SW 1271 (cell line): ENCODE results near the gene SUSD2.
"Not testable (repeated sequence)": the region's sequence is repeated elsewhere in the genome, so short reads cannot be mapped to it uniquely, and the experiment has no call there.

Experiments used
- DNase-seq, 2 experiments: peaks; one replicate each; lab custom pipeline; 2025; lab: John Stamatoyannopoulos, UW

SUSD2 gene

DNA sequence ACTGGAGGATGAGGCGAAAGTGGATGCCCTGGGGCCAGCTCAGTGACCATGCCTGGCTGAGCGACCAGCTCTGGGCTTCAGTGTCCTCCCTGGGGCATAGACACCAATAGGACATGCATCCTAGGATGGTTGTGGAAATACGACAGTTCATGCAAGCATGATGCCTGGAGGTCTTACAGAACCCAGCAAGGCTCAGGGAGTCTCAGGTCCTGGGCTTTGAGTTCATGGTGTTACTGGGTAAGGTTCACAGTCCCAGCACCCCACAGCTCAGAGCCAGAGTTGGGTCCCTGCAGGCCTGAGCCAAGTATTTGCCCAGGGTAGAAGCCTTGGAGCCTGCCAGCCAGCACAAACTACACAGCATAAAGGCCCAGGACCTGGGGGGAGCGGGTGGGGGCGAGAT lies 4.2 kb upstream of the SUSD2 start:
- no peak for DNase-seq

DNA sequence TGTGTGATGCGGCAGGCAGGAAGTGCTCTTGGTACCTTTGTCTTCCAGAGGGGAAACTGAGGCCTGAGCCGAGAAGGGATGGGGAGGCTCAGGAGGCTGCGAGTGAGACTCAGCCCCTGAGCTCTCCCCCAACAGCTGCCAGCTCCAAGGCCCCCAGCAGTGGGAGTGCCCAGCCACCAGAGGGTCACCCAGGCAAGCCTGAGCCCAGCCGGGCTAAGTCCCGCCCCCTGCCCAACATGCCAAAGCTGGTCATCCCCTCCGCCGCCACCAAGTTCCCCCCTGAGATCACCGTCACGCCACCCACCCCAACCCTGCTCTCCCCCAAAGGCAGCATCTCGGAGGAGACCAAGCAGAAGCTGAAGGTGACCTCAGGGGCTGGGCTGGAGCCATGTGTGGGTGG lies 3.8 kb upstream of the SUSD2 start:
- DNase-seq: no peak

DNA sequence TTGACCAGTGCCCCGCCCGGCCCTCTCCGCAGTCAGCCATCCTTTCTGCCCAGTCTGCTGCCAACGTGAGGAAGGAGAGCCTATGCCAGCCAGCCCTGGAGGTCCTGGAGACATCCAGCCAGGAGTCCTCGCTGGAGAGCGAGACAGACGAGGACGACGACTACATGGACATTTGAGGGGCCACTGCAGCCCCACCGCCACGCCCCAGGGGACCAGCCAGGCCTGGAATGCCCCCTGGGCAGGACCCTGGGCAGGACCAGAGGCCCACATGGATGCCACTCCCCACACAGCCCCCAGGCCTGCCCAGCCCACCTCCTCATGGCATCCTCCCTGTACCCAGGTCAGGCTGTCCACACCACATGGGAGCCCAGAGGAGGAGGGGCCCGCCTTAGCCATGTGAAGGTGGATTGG lies 3.3 kb upstream of the SUSD2 start:
- no peak for DNase-seq

GRCh38 chr22:24178502-24179440 lies 2.5 kb upstream of the SUSD2 start:
- no peak for DNase-seq

GRCh38 chr22:24179478-24180210 lies 1.6 kb upstream of the SUSD2 start:
- DNase-seq: no peak

- no peak for DNase-seq
These were observed 785 bp upstream of the SUSD2 start for GRCh38 chr22:24180316-24181087.

DNA sequence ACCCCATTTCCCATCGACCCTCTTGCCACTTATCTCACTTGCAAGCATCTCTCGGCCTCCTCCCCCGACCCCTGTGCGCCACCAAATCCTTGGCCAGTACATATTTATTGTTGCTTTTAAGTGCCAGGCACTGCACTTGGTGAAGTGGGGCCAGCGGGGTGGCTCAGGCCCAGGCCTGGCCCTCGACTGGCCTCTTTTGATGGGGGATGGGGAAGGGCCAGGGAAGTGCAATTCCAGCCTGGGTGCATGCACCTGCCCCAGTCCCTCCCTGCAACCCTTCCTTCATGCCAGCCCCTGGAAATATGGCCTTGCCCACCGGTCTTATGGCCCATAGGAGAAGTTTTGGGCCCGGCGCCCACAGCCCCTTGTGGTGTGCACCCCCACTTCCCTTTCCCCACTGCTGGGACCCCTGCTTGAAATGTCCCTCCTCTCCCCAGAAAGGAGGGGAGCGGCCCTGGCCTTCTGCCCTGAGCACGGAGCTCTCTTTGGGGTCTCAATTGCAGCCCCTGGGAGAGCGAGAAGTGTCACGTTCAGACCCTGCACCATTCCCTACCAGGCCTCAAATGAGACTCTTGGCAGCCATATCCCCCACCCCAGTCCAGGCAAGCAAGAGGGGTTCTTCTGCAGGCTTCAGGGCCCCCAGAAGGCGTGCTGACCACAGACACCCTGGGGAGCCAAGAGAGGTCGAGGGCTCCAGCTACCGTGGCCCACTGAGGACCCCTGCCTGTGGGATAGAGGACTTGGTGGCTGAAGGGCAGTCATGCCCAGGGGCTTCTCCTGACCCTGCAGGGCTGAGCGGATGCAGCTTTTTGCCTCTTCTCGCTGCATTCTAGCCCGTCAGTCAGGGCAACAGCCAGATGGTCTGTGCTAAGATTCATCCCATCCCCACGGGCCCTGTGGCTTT lies 961 bp downstream of the SUSD2 start:
- DNase-seq: no peak

GRCh38 chr22:24182900-24183246 lies 1.6 kb downstream of the SUSD2 start:
- DNase-seq: not testable (repeated sequence)

DNA sequence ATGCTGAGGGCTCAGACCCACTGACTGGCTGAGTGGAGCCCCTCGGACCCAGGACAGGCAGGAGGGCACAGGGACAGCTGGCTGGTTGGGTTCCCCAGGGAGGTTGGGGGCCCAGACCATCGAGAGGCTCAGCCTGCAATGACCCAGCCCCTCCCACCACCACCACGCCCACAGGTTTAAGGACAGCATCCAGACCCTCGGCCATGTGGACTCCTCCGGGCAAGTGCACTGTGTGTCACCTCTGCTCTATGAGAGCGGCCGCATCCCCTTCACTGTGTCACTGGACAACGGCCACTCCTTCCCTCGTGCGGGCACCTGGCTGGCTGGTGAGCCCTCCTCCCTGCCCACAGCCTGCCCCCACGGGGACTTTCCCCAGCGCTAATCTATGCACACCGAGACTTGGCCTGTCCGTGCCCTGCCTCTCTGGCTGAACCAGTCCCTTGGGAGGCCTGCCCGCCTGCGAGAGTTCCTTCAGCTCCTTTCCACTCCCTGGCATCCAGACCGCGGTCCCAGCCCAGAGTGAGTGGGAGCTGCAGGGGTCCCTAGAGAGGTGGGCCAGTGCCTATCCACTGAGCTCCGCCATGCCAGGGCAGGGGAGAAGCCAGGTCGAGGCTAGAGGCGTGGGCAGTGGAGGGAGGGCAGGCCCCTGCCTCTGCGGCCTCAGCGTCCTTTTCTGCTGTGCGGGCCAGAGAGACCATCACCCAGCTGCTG lies 2.2 kb downstream of the SUSD2 start:
- DNase-seq: no peak

GRCh38 chr22:24184057-24184798 lies 2.9 kb downstream of the SUSD2 start:
- no peak for DNase-seq

- no peak for DNase-seq
These were observed 3.8 kb downstream of the SUSD2 start for GRCh38 chr22:24185001-24185500.

DNA sequence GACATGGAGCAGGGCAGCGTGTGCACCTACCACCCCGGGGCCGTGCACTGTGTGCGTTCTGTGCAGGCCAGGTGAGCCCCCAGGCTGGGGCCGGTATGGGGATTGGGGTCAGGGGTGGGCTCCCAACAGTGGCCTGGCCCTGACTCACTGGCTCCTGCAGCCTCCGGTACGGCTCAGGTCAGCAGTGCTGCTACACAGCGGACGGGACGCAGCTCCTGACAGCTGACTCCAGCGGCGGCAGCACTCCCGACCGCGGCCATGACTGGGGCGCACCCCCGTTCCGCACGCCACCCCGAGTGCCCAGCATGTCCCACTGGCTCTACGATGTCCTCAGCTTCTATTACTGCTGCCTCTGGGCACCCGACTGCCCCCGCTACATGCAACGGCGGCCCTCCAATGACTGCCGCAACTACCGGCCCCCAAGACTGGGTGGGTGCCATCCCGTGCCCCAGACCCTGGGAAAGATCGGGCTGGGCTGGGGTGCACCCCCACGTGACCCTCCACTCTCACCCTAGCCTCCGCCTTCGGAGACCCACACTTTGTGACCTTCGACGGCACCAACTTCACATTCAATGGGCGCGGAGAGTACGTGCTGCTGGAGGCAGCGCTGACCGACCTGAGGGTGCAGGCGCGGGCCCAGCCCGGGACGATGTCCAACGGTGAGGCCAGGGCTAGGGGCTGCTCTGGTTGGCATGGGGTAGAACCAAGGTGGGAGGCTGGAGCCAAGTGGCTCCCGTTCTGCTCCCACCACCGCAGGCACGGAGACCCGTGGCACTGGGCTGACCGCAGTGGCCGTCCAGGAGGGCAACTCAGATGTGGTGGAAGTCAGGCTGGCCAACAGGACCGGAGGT lies 4.4 kb downstream of the SUSD2 start:
- DNase-seq: no peak

- no peak for DNase-seq
These were observed 5.1 kb downstream of the SUSD2 start for GRCh38 chr22:24186352-24186740.

DNA sequence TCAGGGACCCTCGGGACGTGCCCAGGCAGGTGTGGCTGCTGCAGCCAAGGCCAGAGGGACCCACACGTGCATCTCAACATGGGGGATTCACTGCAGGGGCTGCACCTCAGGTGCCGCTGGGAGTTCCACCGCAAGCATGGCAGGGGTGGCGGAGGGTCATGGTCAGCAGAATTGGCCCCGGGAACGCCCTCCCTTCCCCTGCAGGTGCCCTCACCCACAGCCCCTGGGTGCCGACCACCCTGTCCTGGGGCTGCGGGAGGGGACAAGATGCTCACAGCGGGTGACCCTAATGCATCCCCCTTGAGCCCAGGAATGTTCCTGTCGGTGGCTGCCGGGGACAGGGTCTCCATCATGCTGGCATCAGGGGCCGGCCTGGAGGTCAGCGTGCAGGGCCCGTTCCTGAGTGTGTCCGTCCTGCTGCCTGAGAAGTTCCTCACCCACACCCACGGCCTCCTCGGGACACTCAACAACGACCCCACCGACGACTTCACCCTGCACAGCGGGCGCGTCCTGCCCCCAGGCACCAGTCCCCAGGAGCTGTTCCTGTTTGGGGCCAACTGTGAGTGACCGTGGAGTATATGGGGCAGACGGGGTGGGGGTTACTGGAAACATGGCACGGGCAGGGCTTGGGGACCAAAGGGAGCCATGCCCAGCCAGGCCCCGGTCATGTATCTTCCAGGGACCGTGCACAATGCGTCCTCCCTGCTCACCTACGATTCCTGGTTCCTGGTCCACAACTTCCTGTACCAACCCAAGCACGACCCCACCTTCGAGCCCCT lies 5.8 kb downstream of the SUSD2 start:
- DNase-seq: no peak

DNA sequence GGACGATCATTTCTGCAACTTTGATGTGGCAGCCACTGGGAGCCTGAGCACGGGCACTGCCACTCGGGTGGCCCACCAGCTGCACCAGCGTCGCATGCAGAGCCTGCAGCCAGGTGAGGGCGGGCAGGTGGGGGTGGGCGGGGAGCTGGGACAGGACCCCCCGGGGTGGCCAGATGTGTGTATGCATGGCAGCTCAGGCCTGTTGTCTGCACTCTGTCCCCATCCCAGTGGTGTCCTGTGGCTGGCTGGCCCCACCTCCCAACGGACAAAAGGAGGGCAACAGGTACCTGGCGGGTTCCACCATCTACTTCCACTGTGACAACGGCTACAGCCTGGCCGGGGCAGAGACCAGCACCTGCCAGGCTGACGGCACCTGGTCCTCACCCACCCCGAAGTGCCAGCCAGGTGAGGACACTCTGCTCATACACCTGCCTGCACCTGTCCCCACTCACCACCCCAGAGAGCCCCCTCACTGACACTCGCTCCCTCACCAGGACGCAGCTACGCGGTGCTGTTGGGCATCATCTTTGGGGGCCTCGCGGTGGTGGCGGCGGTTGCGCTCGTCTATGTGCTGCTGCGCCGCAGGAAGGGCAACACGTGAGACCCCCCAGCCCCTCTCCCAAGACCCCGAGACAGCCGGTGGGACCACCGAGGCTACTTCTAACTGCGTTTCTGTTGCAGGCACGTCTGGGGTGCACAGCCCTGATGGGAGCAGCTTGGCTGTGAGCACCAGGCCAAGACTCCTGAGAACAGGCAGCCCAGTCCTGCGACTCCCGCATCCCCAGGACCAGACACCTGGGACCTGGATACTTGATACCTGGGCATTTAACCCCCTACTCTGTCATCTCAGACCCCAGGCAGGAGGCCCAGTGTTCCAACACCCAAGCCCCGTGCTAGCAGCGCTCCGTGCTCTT lies 6.7 kb downstream of the SUSD2 start:
- no peak for DNase-seq

DNA sequence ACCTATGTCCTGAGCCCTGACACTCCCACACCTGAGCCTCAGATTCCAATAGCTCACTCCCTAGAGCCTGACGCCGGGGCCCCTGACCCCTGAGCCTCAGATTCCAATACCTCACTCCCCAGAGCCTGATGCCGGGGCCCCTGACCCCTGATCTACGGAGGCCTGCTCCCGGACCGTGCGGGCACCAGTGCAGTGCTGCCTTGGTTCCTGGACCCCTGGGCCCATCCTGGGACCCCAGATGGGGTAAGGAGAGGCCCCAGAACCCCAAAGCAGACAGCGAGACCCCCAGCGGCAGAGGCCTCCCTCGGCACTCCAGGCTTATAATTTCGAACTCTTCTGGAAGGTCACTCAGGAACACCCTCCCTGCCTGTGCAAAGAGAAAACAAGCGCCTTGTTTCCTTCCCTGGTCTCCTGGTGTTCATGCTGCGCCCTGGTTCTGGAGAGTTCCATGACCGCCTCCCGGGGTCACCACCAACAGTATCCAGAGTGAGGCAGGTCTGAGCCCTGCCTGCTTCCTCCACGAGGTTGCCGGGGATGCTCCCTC lies 7.5 kb downstream of the SUSD2 start:
- no peak for DNase-seq
